ENCODE results near the gene TRIML2. TPM values are rescaled to one million over a fixed set of nuclear protein-coding genes. Genes with fewer than 3 reads are reported as not detected.

TRIML2 gene
- total RNA-seq: not detected

DNA sequence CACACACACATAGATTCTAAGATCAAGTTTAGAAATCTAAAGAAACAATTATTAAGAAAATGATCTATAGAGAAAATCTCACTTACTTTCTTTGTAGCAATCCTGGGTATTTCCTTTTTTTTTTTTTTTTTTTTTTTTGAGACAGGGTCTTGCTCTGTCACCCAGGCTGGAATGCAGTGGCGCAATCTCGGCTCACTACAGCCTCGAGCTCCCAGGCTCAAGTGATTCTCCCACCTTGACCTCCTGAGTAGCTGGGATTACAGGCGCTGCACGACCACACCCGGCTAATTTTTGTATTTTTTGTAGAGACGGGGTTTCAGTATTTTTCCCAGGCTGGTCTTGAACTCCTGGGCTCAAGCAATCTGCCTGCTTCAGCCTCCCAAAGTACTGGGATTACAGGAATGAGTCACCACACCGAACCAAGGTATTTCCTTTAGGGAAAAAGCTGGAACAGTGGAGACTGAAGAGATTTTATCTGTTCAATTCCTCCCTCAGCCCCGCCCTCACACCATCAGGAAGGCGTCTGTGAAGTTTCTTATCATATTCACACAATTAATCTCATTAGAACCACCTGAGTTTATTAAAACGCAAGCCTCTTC lies at the start of gene TRIML2:
Gene TRIML2, minus strand, starts transcription at position 447 of the 599 bp plus-strand sequence. CDS start 4,235 bp downstream, outside the sequence.
- Histone ChIP-seq H3K36me3 (no peaks in the 10 kb centered on the region), H3K9me3 (no peaks in the 10 kb centered on the region), H3K4me1 (no peaks in the 10 kb centered on the region), H3K27me3 (no peaks in the 10 kb centered on the region), H3K4me3 (no peak within 1 kb of the TSS), H3K27ac (no peak within 1 kb of the TSS)
- no peak for DNase-seq (ENCODE audit: low spot score in 2 of 2)
- TF ChIP-seq CTCF (IDR thresholded peaks at IDR 0.05): no peak
- intact Hi-C loops (cut with DNase I): no loop called here

DNA sequence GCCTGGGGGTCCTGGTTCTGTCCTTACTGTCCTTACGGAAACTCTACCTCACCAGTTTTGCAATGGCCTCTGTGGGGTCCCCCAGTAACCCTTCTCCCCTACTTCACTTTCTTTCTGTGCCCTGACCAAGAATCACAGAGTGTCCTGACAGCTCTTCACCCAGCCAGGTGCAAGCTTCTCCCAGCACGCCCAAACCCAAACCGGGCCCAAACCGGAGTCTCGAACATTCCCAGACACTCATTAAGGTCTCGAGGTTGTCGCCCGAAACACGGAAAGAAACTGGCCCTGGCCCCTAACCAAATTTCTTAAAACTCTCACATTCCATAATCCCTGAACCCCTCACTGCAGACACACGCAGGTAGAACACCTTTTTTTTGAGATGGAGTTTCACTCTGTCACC lies 48.9 kb upstream of the TRIML2 start:
- H3K4me3 ChIP-seq: no peak overlapping the region
- no peak overlapping the region for H3K27ac ChIP-seq
- DNase-seq (ENCODE audit: low spot score in 2 of 2): no peak
- H3K4me1 ChIP-seq: no peaks in the 10 kb centered on the region
- intact Hi-C loops (cut with DNase I): no loop called here
- H3K27me3 ChIP-seq: no peaks in the 10 kb centered on the region
- H3K9me3 ChIP-seq: peaks cover 0 to 13% of the 10 kb centered on the region in 2 donors
- TF ChIP-seq CTCF (IDR thresholded peaks at IDR 0.05): no peak
- no peaks in the 10 kb centered on the region for H3K36me3 ChIP-seq

GRCh38 chr4:188154668-188155405 lies 45.4 kb upstream of the TRIML2 start:
- H3K27me3 ChIP-seq: no peaks in the 10 kb centered on the region
- no peak overlapping the region for H3K4me3 ChIP-seq
- H3K4me1 ChIP-seq: no peaks in the 10 kb centered on the region
- DNase-seq (ENCODE audit: low spot score in 2 of 2): no peak
- no peaks in the 10 kb centered on the region for H3K36me3 ChIP-seq
- no peak for TF ChIP-seq CTCF (IDR thresholded peaks at IDR 0.05)
- H3K27ac ChIP-seq: no peak overlapping the region
- H3K9me3 ChIP-seq: peaks cover 0 to 13% of the 10 kb centered on the region in 2 donors
- intact Hi-C loops (cut with DNase I): no loop called here

DNA sequence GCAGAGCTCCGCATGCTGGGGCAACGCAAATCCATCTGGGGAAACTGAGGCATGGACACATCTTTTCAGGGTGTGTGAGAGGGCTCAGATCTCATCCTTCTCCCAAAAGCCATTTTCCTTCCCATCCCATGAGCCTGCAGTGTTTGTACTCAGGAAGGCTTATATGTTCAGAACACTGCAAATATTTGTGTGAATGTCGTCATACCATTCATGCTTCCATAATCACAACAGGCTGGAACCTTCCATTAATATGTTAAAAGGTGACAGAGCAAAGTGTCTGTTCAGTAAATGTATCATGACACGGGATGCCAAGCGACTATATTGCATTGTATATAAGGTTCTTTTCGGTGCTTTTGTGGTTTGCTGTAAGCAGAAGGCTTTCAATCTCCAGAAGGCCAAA lies 38.4 kb upstream of the TRIML2 start:
- H3K27ac ChIP-seq: no peak overlapping the region
- no peaks in the 10 kb centered on the region for H3K36me3 ChIP-seq
- DNase-seq (ENCODE audit: low spot score in 2 of 2): no peak
- intact Hi-C loops (cut with DNase I): no loop called here
- TF ChIP-seq CTCF (IDR thresholded peaks at IDR 0.05): no peak
- no peaks in the 10 kb centered on the region for H3K4me1 ChIP-seq
- H3K4me3 ChIP-seq: no peak overlapping the region
- no peaks in the 10 kb centered on the region for H3K27me3 ChIP-seq
- no peaks in the 10 kb centered on the region for H3K9me3 ChIP-seq

DNA sequence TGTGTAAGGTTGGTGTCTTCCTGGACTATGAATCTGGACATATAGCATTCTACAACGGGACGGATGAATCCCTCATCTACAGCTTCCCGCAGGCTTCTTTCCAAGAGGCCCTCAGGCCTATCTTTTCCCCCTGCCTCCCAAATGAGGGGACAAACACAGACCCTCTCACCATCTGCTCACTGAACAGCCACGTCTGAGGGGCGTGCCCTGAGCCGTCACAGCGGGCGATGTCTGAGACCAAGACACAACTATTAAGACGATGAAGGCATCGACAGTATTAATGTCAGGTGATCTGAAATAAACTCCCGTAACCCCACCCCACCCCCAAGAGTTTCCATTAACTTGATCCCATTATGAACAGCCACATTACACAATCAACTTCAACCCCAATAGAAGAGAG lies 37.8 kb upstream of the TRIML2 start:
- no peak overlapping the region for H3K4me3 ChIP-seq
- H3K9me3 ChIP-seq: no peaks in the 10 kb centered on the region
- no peaks in the 10 kb centered on the region for H3K36me3 ChIP-seq
- H3K27me3 ChIP-seq: no peaks in the 10 kb centered on the region
- no peaks in the 10 kb centered on the region for H3K4me1 ChIP-seq
- H3K27ac ChIP-seq: no peak overlapping the region
- TF ChIP-seq CTCF (IDR thresholded peaks at IDR 0.05): no peak
- intact Hi-C loops (cut with DNase I): no loop called here
- no peak for DNase-seq (ENCODE audit: low spot score in 2 of 2)

Data from ascending aorta (tissue), 2 donors.